ENCODE measurements around the gene RSPO3.

DNA sequence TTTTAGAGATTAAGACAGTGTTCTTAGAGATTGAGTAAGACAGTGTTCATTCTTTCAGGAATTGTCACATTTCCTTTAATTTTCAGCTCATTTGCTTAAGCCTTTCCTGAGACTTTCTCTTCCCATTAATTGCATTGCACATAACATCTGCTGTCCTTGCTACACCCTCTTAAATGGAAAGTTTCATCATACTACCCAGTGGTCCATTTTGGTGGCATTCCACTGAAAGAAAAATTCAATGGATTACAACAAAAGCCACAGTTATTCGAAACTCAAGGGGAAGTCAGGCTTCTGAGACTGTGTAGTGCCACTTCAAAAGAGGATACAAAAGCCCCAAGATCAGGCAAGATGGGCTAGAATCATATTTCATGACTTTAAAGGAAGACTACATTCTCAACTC lies 64.0 kb downstream of the RSPO3 start:
- TF ChIP-seq, protein P1, sequence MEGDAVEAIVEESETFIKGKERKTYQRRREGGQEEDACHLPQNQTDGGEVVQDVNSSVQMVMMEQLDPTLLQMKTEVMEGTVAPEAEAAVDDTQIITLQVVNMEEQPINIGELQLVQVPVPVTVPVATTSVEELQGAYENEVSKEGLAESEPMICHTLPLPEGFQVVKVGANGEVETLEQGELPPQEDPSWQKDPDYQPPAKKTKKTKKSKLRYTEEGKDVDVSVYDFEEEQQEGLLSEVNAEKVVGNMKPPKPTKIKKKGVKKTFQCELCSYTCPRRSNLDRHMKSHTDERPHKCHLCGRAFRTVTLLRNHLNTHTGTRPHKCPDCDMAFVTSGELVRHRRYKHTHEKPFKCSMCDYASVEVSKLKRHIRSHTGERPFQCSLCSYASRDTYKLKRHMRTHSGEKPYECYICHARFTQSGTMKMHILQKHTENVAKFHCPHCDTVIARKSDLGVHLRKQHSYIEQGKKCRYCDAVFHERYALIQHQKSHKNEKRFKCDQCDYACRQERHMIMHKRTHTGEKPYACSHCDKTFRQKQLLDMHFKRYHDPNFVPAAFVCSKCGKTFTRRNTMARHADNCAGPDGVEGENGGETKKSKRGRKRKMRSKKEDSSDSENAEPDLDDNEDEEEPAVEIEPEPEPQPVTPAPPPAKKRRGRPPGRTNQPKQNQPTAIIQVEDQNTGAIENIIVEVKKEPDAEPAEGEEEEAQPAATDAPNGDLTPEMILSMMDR (IDR thresholded peaks at IDR 0.05): no peak
- TF ChIP-seq POLR2A (IDR thresholded peaks at IDR 0.05): no peak

Data from thyroid gland (tissue), 4 donors.